Cardiac muscle cell (in vitro differentiated cells and primary cell): ENCODE measurements around the gene SLC66A2. TPM values are rescaled to one million over a fixed set of nuclear protein-coding genes. Genes with fewer than 3 reads are reported as not detected.
"Not testable (repeated sequence)": the region's sequence is repeated elsewhere in the genome, so short reads cannot be mapped to it uniquely, and the experiment has no call there.

Experiments
- DNase-seq, 2 donors: peaks; one replicate each; pipeline versions ENCODE4 v3.0.0 to v3.0.0-alpha.2; 2010 to 2017; ENCODE audit warnings: low read depth in 1 of 2, low spot score in 1 of 2
- H3K27ac ChIP-seq: fragments of 200-600 bp; sonication (generic); 2 replicates; pipeline ENCODE4 v1.5.1; 2016
- H3K27me3 ChIP-seq: fragments of 200-600 bp; sonication (generic); 2 replicates; pipeline ENCODE4 v1.6.0; 2016; ENCODE audit warnings: control low read depth
- H3K36me3 ChIP-seq: fragments of 200-600 bp; sonication (generic); 2 replicates; pipeline ENCODE4 v1.5.1; 2016; ENCODE audit warnings: control low read depth
- H3K4me1 ChIP-seq: fragments of 200-600 bp; sonication (generic); 2 replicates; pipeline ENCODE4 v1.8.1; 2017; ENCODE audit warnings: low read depth, mild to moderate bottlenecking, mixed run types
- H3K4me3 ChIP-seq: fragments of 200-600 bp; sonication (generic); 2 replicates; pipeline ENCODE4 v1.5.1; 2016; ENCODE audit warnings: mild to moderate bottlenecking
- H3K9me3 ChIP-seq: fragments of 200-600 bp; sonication (generic); 2 replicates; pipeline ENCODE4 v1.5.1; 2017; ENCODE audit warnings: low read depth, mild to moderate bottlenecking, control low read depth
- polyA plus RNA-seq: library from polyadenylated mRNA; unstranded; fragments of >200 nt; fragmentation: Nextera tagmentation; extraction: Ambion mirVana; gene quantifications from 2 replicates; pipeline ENCODE4 v1.2.1, GENCODE V29; 2016
- total RNA-seq: library from RNA; depleted of rRNA; stranded (reverse); fragments of >200 nt; gene quantifications from 2 replicates; pipeline ENCODE4 v1.2.3, GENCODE V29; 2016
- TF ChIP-seq, protein P1 (sequence below): IDR thresholded peaks from 2 replicates; pipeline ENCODE4 v1.5.1; 2012; ENCODE audit warnings: low read depth, mild to moderate bottlenecking, low read length

Gene SLC66A2
- total and polyA plus RNA-seq, 2 experiments from 2014 or later = 36.4 to 43.9 TPM

DNA sequence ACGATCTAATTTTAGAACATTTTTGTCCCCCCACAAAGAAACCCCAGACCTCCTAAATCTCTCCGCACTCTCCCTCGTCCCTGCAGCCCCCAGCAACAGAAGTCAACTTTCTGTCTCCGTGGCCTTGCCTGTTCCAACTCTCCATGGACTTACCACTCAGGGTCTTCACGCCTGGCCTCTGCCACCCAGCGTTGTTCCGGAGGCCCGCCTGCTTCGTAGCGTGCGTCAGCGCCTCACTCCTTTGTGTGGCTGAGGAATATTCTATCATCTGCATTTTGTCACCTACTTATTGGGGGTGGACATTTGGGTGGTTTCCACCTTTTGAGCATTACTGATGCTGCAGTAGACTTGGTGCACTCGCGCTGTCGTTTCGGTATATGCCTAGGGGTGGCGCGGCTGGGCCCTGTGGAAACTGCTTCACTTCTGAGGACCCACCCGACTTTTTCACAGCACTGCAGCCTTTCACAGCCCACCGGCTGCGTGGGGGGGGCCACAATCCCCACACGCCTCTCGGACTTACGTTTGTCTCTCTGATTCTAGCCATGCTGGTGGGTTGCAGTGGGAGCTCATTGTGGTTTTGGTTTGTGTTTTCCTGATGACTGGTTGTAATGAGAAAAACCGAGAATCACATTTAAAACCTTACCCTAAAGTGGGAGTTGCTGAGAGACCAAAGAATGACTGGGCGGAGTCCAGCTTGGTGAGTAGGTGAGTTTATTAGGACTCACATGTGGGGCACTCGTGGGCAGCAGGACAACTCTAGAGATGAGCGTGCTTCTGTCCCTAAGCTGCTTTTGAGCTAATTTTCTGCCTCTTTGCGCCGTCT lies 11.6 kb upstream of the SLC66A2 start:
- Histone ChIP-seq H3K27ac (no peak overlapping the region), H3K4me3 (no peak overlapping the region), H3K4me1 (no peaks in the 10 kb centered on the region), H3K9me3 (no peaks in the 10 kb centered on the region), H3K27me3 (peaks cover 10% of the 10 kb centered on the region), H3K36me3 (no peaks in the 10 kb centered on the region)
- TF ChIP-seq, protein P1, sequence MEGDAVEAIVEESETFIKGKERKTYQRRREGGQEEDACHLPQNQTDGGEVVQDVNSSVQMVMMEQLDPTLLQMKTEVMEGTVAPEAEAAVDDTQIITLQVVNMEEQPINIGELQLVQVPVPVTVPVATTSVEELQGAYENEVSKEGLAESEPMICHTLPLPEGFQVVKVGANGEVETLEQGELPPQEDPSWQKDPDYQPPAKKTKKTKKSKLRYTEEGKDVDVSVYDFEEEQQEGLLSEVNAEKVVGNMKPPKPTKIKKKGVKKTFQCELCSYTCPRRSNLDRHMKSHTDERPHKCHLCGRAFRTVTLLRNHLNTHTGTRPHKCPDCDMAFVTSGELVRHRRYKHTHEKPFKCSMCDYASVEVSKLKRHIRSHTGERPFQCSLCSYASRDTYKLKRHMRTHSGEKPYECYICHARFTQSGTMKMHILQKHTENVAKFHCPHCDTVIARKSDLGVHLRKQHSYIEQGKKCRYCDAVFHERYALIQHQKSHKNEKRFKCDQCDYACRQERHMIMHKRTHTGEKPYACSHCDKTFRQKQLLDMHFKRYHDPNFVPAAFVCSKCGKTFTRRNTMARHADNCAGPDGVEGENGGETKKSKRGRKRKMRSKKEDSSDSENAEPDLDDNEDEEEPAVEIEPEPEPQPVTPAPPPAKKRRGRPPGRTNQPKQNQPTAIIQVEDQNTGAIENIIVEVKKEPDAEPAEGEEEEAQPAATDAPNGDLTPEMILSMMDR = no peak
- no peak for DNase-seq

DNA sequence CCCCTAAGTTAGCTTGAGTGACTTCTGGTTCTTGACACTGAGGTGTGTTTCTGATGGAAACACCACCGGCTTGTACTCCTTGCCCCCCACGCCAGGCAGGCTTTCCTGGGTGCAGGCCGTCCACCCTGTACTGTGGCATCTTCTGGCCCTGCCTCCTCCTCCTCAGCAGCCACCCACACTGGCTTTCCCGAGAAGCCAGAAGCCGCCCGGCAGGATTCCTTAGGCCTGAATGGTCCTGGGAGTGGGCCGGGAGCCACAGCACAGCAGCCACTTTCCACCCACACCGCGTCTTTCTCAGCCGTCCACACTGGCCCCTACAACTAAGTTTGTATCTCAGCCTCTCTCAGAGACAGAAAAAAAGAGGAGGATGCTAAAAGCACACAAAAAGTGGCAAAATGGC lies 10.9 kb upstream of the SLC66A2 start:
- TF ChIP-seq, protein P1 = no peak
- peak in 1 of 2 donors; percentile 27 for DNase-seq
- no peak overlapping the region for H3K4me3 ChIP-seq
- H3K27me3 ChIP-seq = peaks cover 10% of the 10 kb centered on the region
- H3K27ac ChIP-seq = no peak overlapping the region
- H3K36me3 ChIP-seq = no peaks in the 10 kb centered on the region
- no peaks in the 10 kb centered on the region for H3K9me3 ChIP-seq
- no peaks in the 10 kb centered on the region for H3K4me1 ChIP-seq

DNA sequence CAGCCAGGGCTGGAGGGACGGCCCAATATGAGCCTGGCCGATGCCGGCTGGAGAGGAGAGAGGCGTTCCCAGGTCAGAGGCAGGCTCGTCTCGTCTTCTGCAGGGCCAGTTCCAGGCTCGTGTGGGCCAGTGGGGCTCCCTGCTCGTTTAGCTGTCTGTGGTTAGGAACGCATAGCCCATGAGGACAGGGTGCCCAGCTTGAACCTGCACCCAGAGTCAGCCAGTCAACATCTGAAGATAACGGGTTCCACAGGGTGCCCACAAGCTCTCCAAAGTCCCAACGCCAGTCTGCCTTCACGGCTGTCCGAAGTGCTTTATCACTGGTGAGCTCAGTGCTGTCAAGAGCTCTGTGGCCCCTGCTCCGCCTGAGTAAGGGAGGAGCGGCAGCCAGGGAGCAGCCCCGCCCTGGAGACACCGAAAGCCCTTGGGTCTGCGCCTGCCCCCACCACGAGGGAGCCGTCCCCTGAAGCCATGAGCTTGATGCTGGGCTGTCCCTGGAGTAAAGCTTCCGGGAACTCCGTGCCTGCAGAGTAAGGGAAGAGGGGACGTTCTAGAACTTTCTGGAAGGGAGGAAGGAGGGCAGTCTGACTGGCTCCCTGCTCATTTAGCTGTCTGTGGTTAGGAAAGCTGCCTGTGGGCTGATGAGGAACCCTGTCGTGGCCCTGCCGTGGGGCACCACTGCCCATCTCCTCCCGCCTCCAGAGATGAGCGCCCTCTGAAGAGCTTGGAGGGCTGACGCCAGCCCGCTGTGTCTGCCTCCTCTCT lies 10.3 kb upstream of the SLC66A2 start:
- Histone ChIP-seq H3K4me3 (no peak overlapping the region), H3K4me1 (no peaks in the 10 kb centered on the region), H3K27me3 (peaks cover 10% of the 10 kb centered on the region), H3K27ac (no peak overlapping the region), H3K9me3 (no peaks in the 10 kb centered on the region), H3K36me3 (no peaks in the 10 kb centered on the region)
- no peak for DNase-seq
- TF ChIP-seq, protein P1 = no peak

DNA sequence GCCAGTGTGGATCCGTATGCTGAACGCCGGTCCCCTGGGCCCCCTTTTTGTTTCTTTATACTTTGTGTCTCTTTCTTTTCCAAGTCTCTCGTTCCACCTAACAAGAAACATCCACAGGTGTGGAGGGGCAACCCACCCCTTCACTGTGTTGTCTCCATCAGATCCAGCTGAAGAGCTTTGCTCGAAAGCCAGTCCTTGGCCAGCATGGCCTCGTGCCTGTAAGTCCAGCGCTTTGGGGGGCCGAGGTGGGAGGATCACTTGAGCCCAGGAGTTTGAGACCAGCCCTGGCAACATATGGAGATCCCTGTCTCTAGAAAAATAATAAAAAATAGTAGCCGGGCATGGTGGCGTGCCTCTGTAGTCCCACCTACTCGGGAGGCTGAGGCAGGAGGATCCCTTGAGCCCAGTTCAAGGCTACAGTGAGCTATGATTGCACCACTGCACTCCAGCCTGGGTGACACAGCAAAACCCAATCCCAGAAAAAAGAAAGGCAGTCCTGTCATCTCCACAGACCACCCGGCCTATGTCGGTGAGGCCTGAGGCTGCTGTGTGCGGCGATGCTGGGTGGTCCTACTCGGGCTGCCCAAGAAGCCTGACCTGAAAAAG lies 9.6 kb upstream of the SLC66A2 start:
- TF ChIP-seq, protein P1 = no peak
- Histone ChIP-seq H3K4me1 (no peaks in the 10 kb centered on the region), H3K36me3 (no peaks in the 10 kb centered on the region), H3K9me3 (no peaks in the 10 kb centered on the region), H3K27me3 (peaks cover 10% of the 10 kb centered on the region), H3K27ac (no peak overlapping the region), H3K4me3 (no peak overlapping the region)
- DNase-seq = no peak

DNA sequence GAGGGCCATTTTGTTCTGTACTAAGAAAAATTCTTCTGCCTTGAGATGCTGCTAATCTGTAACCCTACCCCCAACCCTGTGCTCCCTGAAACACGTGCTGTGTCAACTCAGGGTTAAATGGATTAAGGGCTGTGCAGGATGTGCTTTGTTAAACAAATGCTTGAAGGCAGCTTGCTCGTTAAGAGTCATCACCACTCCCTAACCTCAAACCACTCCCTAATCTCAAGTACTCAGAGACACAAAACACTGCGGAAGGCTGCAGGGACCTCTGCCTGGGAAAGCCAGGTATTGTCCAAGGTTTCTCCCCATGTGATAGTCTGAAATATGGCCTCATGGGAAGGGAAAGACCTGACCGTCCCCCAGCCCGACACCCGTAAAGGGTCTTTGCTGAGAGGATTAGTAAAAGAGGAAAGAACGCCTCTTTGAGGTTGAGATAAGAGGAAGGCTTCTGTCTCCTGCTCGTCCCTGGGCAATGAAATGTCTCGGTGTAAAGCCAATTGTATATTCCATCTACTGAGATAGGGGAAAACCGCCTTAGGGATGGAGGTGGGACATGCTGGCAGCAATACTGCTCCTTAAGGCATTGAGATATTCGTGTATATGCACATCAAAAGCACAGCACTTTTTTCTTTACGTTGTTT lies 8.8 kb upstream of the SLC66A2 start:
- H3K27me3 ChIP-seq = peaks cover 10% of the 10 kb centered on the region
- H3K36me3 ChIP-seq, H3K4me3 ChIP-seq, H3K27ac ChIP-seq, H3K4me1 ChIP-seq, H3K9me3 ChIP-seq: not testable (repeated sequence)
- DNase-seq = peak in 1 of 2 donors; percentile 39
